Measurements from ENCODE around the gene CCDC85B. TPM values are rescaled to one million over a fixed set of nuclear protein-coding genes. Genes with fewer than 3 reads are reported as not detected.

CCDC85B gene
- total and polyA plus RNA-seq, 2 of the 13 experiments (the other 11 are each of a cell fraction or from before 2014, with no cell fraction given): 8.2 to 19.5 TPM

GRCh38 chr11:65857853-65858680 lies 32.4 kb upstream of the CCDC85B start, which contains the start of gene CFL1 (continued):
- no peak for TF ChIP-seq DZIP1 (CRISPR knock-in tag; IDR thresholded peaks at IDR 0.05)
- no peak for TF ChIP-seq ZXDC (CRISPR knock-in tag; IDR thresholded peaks at IDR 0.05)
- TF ChIP-seq ZNF616 (CRISPR knock-in tag; IDR thresholded peaks at IDR 0.05; ENCODE audit: low read depth): no peak; the same call in 1 of the 2 replicates
- 0 out of 2 replicates have a peak, but pooled peaks have one; percentile 66 for TF ChIP-seq EED (CRISPR knock-in tag; IDR thresholded peaks at IDR 0.05)
- peak; percentile 75; the same call in 1 of the 2 replicates for TF ChIP-seq STAT5B (CRISPR knock-in tag; IDR thresholded peaks at IDR 0.05)
- no peak for TF ChIP-seq FOXP1 (IDR thresholded peaks at IDR 0.05)
- no peak for TF ChIP-seq FOXP1 (CRISPR knock-in tag; IDR thresholded peaks at IDR 0.05)
- TF ChIP-seq U2AF2 (IDR thresholded peaks at IDR 0.05; ENCODE audit: low read depth, low read length): no peak
- TF ChIP-seq ZBTB42 (CRISPR knock-in tag; IDR thresholded peaks at IDR 0.05): peak; percentile 69; the same call in 1 of the 2 replicates
- no peak for TF ChIP-seq ZNF121 (CRISPR knock-in tag; IDR thresholded peaks at IDR 0.05)
- no peak for TF ChIP-seq ZNF7 (CRISPR knock-in tag; IDR thresholded peaks at IDR 0.05)
- no peak for TF ChIP-seq ZSCAN20 (CRISPR knock-in tag; IDR thresholded peaks at IDR 0.05; ENCODE audit: borderline replicate concordance)
- no peak for TF ChIP-seq ZNF235 (CRISPR knock-in tag; IDR thresholded peaks at IDR 0.05; ENCODE audit: borderline replicate concordance)
- TF ChIP-seq SMARCE1 (IDR thresholded peaks at IDR 0.05; ENCODE audit: borderline replicate concordance): no peak
- TF ChIP-seq ZNF589 (CRISPR knock-in tag; conservative IDR thresholded peaks at IDR 0.05): peak; percentile 76; the same call in 1 of the 2 replicates
- no peak for TF ChIP-seq PLSCR1 (CRISPR knock-in tag; IDR thresholded peaks at IDR 0.05; ENCODE audit: borderline replicate concordance)
- TF ChIP-seq AHDC1 (CRISPR knock-in tag; IDR thresholded peaks at IDR 0.05; ENCODE audit: borderline replicate concordance): no peak

All from HepG2 (cell line).